NCI-H2081 (cell line): ENCODE results near the gene TRIM14.
"Not testable (repeated sequence)": the region's sequence is repeated elsewhere in the genome, so short reads cannot be mapped to it uniquely, and the experiment has no call there.

Experiments used
- DNase-seq, 2 experiments: peaks; one replicate each; lab custom pipeline; 2025; lab: John Stamatoyannopoulos, UW

Gene TRIM14

GRCh38 chr9:98107926-98108325 is 11.1 kb downstream of the TRIM14 start:
- DNase-seq: no peak

- DNase-seq: no peak
These were observed 14.0 kb downstream of the TRIM14 start for GRCh38 chr9:98105006-98105405.

GRCh38 chr9:98104445-98104881 is 14.6 kb downstream of the TRIM14 start:
- no peak for DNase-seq

- DNase-seq: no peak
These were observed 17.2 kb downstream of the TRIM14 start for GRCh38 chr9:98101868-98102273.

GRCh38 chr9:98101416-98101815 is 17.6 kb downstream of the TRIM14 start:
- DNase-seq: no peak

- DNase-seq: no peak
These were observed 18.6 kb downstream of the TRIM14 start for GRCh38 chr9:98100456-98100855.

- DNase-seq: no peak
These were observed 19.1 kb downstream of the TRIM14 start for GRCh38 chr9:98099898-98100297.

- DNase-seq: no peak
These were observed 19.7 kb downstream of the TRIM14 start for GRCh38 chr9:98099346-98099745.

GRCh38 chr9:98097836-98098235 is 21.2 kb downstream of the TRIM14 start:
- peak in 1 of 2 experiments; percentile 27 for DNase-seq

- DNase-seq: no peak
These were observed 22.9 kb downstream of the TRIM14 start for GRCh38 chr9:98096091-98096490.

- no peak for DNase-seq
These were observed 23.6 kb downstream of the TRIM14 start for GRCh38 chr9:98095401-98095800.

- no peak for DNase-seq
These were observed 24.2 kb downstream of the TRIM14 start for GRCh38 chr9:98094851-98095250.

GRCh38 chr9:98094316-98094715 is 24.7 kb downstream of the TRIM14 start:
- DNase-seq: no peak

GRCh38 chr9:98092613-98092931 is 26.4 kb downstream of the TRIM14 start:
- DNase-seq: no peak

GRCh38 chr9:98091735-98092612 is 27.0 kb downstream of the TRIM14 start:
- DNase-seq: no peak

GRCh38 chr9:98090674-98091073 is 28.3 kb downstream of the TRIM14 start:
- DNase-seq: not testable (repeated sequence)

GRCh38 chr9:98087420-98088354 is 31.3 kb downstream of the TRIM14 start:
- no peak for DNase-seq

- no peak for DNase-seq
These were observed 32.6 kb downstream of the TRIM14 start for GRCh38 chr9:98086461-98086860.

GRCh38 chr9:98085944-98086343 is 33.1 kb downstream of the TRIM14 start:
- DNase-seq: no peak

- no peak for DNase-seq
These were observed 34.0 kb downstream of the TRIM14 start for GRCh38 chr9:98085058-98085457.

GRCh38 chr9:98084396-98084795 is 34.6 kb downstream of the TRIM14 start:
- DNase-seq: no peak

GRCh38 chr9:98083566-98084183 is 35.3 kb downstream of the TRIM14 start:
- no peak for DNase-seq
